HT1080 (cell line): ENCODE measurements around the gene SLC24A2. TPM values are rescaled to one million over a fixed set of nuclear protein-coding genes. Genes with fewer than 3 reads are reported as not detected.

Experiments used
- DNase-seq: peaks from one replicate; pipeline ENCODE4 v3.0.0-alpha.2; 2015; ENCODE audit warnings: low read depth
- total RNA-seq: library from RNA; depleted of rRNA; stranded (reverse); fragments of >200 nt; shearing (Covaris generic); gene quantifications from 2 replicates; pipeline ENCODE4 v1.2.3, GENCODE V29; 2014

SLC24A2 gene
- total RNA-seq, 1 experiment from 2014 or later: 0.02 TPM

GRCh38 chr9:19759066-19759465 lies 29.8 kb downstream of the SLC24A2 start:
- no peak for DNase-seq

GRCh38 chr9:19757745-19758144 lies 31.1 kb downstream of the SLC24A2 start:
- no peak for DNase-seq

- DNase-seq: no peak
These were observed 33.9 kb downstream of the SLC24A2 start for GRCh38 chr9:19754921-19755320.

- DNase-seq: peak; percentile 79
These were observed 40.3 kb downstream of the SLC24A2 start for GRCh38 chr9:19748278-19749126.

GRCh38 chr9:19746223-19746622 lies 42.6 kb downstream of the SLC24A2 start:
- no peak for DNase-seq

- no peak for DNase-seq
These were observed 47.7 kb downstream of the SLC24A2 start for GRCh38 chr9:19741178-19741577.
